RWPE1 (cell line): ENCODE measurements around the gene DGKH.

Experiments
- CTCF ChIA-PET: fragments of 350-600 bp; sonication (Branson Sonifier 250); formaldehyde crosslinking; extraction: SDS; loops from one replicate; lab custom pipeline; 2021; lab: Yijun Ruan, JAX
- POLR2A ChIA-PET: fragments of 400-600 bp; formaldehyde crosslinking; extraction: SDS; loops from one replicate; lab custom pipeline; 2020; ENCODE audit warnings: antibody characterized with exemption; ENCODE audit not compliant: low non-redundant PET; lab: Yijun Ruan, JAX
- DNase-seq: peaks from one replicate; pipeline ENCODE4 v3.0.0; 2012; ENCODE audit warnings: low spot score
- H3K27ac ChIP-seq: fragments of 450-650 bp; 2 replicates; pipeline ENCODE4 v1.5.1; 2017
- CTCF ChIP-seq: fragments of 450-650 bp; conservative IDR thresholded peaks from 2 replicates; pipeline ENCODE4 v1.5.1; 2017; ENCODE audit warnings: low read depth, mild to moderate bottlenecking

Gene DGKH

GRCh38 chr13:42039946-42040729 is 8.3 kb upstream of the DGKH start:
- DNase-seq: peak; percentile 95
- ChIA-PET CTCF (interaction anchor here (0.5 kb wide), 1 partner anchor 46 kb away, joined by 3 read pairs; no protein-coding TSS in a partner anchor), POLR2A (interaction anchor here (0.6 to 1.0 kb wide), 2 partner anchors 76 to 133 kb away, joined by 3 read pairs; no protein-coding TSS in a partner anchor)
- peak overlapping the region; percentile 98 for H3K27ac ChIP-seq
- TF ChIP-seq CTCF: no peak

- ChIA-PET CTCF (no interaction called here), POLR2A (interaction anchor here (1.0 kb wide), 1 partner anchor 77 kb away, joined by 3 read pairs; no protein-coding TSS in a partner anchor)
- no peak for TF ChIP-seq CTCF
- H3K27ac ChIP-seq: peak overlapping the region; percentile 98
- no peak for DNase-seq
Measured at GRCh38 chr13:42040730-42041010, 7.8 kb upstream of the DGKH start.

GRCh38 chr13:42041011-42041683 is 7.3 kb upstream of the DGKH start:
- TF ChIP-seq CTCF: no peak
- DNase-seq: peak; percentile 57
- POLR2A ChIA-PET: interaction anchor here (0.6 to 1.0 kb wide), 3 partner anchors 23 to 77 kb away, joined by 3 read pairs; no protein-coding TSS in a partner anchor
- CTCF ChIA-PET: interaction anchor here (0.8 to 1.6 kb wide), 4 partner anchors 32 to 137 kb away, joined by 4 to 8 read pairs (median 5); no protein-coding TSS in a partner anchor
- H3K27ac ChIP-seq: peak overlapping the region; percentile 98

- DNase-seq: peak; percentile 64
- CTCF ChIA-PET: interaction anchor here (0.6 to 1.6 kb wide), 5 partner anchors 29 to 137 kb away, joined by 4 to 8 read pairs (median 4); no protein-coding TSS in a partner anchor
- peak overlapping the region; percentile 98 for H3K27ac ChIP-seq
- peak; percentile 62 for TF ChIP-seq CTCF
- POLR2A ChIA-PET: interaction anchor here (0.6 to 0.9 kb wide), 2 partner anchors 22 to 67 kb away, joined by 3 read pairs; no protein-coding TSS in a partner anchor
Measured at GRCh38 chr13:42041684-42042035, 6.8 kb upstream of the DGKH start.

- H3K27ac ChIP-seq: 0 out of 2 replicates have a peak overlapping the region, but pooled peaks have one; percentile 17
- no peak for DNase-seq
- TF ChIP-seq CTCF: no peak
- ChIA-PET CTCF (interaction anchor here (0.7 to 1.0 kb wide), 2 partner anchors 67 to 271 kb away, joined by 3 to 4 read pairs; no protein-coding TSS in a partner anchor), POLR2A (no interaction called here)
Measured at GRCh38 chr13:42043676-42044075, 4.8 kb upstream of the DGKH start.

GRCh38 chr13:42046448-42046847 is 2.0 kb upstream of the DGKH start:
- POLR2A ChIA-PET: no interaction called here
- H3K27ac ChIP-seq: no peak overlapping the region
- no peak for TF ChIP-seq CTCF
- no peak for DNase-seq
- CTCF ChIA-PET: no interaction called here
